ENCODE data around the gene KCNK16.

- TF ChIP-seq POLR2A (IDR thresholded peaks at IDR 0.05): no peak
- no peak for TF ChIP-seq POLR2AphosphoS5 (IDR thresholded peaks at IDR 0.05)
These were observed 12.5 kb downstream of the KCNK16 start for GRCh38 chr6:39309942-39310531.
